ENCODE data around the gene LARGE2.

Gene LARGE2

GRCh38 chr11:45968901-45969300, 46.4 kb downstream of the LARGE2 start:
- no peak for DNase-seq

DNA sequence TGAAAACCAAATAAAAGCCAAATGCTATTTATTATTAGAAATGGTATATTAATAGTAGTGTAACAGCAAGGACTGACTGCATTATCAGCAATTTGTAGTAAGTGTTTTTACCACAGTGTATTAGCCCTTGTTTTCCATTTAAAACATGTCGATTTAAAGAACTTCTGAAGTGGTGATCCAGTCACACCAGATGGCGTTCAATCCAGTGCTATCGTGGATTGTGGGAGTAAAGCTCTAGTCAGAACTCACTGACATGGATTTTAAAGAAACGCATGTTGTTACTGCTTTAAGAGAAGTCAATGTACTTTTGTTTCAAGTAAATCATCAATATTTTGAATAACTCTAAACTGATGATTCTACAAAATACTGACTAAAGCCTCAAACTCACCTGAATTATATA, 51.1 kb downstream of the LARGE2 start:
- no peak for DNase-seq

GRCh38 chr11:45974806-45975205, 52.4 kb downstream of the LARGE2 start:
- DNase-seq: no peak

All from activated CD4-positive, alpha-beta T cell treated with anti-CD3 and anti-CD28 coated beads for 1 hour (primary cell).